ENCODE data around the gene ICAM3.
A peak's percentile ranks its signal among the peaks of the same experiment; 100 is the strongest.
"Not testable (repeated sequence)": the region's sequence is repeated elsewhere in the genome, so short reads cannot be mapped to it uniquely, and the experiment has no call there.

Gene ICAM3

DNA sequence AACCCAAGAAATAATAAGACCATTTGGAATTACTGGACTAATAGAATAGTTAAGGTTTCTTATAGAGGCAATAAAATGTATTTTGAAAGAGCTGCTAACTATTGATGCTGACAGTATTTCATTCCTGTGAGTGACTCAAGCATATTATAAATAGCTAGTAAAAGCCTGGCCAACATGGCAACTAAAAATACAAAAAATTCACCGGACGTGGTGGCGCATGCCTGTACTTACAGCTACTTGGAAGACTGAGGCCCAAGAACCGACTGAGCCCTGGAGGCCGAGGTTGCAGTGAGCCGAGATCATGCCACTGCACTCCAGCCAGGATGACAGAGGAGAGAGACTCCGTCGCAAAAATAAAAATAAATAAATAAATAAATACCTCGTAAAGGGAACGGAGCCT, 5.4 kb upstream of the ICAM3 start:
- DNase-seq (ENCODE audit: low spot score) = no peak

DNA sequence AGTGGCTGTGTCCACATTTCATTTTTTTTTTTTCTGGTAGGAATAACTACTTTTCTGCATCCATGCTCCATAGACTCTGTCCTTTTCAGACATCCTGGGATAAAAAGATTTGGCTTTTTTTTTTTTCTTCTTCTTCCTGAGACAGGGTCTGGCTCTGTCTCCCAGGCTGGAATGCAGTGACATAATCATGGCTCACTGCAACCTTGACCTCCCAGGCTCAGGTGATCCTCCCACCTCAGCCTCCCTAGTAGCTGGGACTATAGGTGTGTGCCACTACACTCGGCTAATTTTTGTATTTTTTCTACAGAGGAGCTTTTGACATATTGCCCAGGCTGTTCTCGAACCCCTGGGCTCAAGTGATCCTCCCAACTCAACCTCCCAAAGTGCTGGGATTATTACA, 4.1 kb upstream of the ICAM3 start:
- DNase-seq (ENCODE audit: low spot score) = no peak

DNA sequence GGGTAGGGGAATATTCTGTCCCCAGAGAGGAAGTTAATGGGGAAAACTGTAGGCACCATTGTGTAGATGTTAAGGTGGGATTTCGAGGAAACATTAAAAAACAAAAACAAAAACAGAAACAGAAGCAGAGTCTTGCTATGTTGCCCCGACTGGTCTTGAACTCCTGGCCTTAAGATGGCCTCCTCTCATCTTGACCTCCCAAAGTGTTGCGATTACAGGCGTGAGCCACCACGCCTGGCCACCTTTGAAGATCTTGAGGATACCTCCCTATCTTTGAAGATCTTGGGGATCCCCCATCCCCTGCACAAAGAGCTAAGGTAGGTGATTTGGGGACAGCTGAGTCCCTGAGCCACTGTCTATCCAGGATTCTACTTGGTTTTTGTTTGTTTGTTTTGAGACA, 553 bp upstream of the ICAM3 start:
- no peak for DNase-seq (ENCODE audit: low spot score)

DNA sequence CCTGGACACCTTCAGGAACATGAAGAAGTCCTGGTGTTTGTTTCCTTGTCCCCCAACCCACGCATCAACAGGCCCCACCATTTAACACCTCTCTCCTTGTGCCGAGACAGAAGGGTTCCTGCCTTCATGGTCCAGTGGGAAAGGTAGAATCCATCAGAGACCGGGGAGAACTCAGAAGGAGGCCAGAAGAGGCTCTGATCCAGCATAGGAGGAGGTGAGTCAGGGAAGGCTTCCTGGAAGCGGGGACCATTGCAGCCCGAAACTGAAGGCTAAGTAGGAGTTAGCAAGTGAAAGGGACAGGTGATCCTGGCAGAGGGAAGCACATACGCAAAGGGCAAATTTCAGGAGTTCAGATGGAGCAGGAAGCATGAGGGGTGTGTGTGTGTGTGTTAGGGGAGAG, 484 bp downstream of the ICAM3 start:
- no peak for DNase-seq (ENCODE audit: low spot score)

DNA sequence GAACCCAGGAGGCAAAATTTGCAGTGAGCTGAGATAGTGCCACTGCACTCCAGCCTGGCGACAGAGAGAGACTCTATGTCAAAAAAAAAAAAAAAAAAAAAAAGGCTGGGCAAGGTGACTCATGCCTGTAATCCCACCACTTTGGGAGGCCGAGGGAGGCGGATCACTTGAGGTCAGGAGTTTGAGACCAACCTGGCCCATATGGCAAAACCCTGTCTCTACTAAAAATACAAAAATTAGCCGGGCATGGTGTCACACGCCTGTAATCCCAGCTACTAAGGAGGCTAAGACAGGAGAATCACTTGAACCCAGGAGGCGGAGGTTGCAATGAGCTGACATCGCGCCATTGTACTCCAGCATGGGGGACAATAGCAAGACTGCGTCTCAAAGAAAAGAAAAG, 2.7 kb downstream of the ICAM3 start:
- DNase-seq (ENCODE audit: low spot score) = not testable (repeated sequence)

DNA sequence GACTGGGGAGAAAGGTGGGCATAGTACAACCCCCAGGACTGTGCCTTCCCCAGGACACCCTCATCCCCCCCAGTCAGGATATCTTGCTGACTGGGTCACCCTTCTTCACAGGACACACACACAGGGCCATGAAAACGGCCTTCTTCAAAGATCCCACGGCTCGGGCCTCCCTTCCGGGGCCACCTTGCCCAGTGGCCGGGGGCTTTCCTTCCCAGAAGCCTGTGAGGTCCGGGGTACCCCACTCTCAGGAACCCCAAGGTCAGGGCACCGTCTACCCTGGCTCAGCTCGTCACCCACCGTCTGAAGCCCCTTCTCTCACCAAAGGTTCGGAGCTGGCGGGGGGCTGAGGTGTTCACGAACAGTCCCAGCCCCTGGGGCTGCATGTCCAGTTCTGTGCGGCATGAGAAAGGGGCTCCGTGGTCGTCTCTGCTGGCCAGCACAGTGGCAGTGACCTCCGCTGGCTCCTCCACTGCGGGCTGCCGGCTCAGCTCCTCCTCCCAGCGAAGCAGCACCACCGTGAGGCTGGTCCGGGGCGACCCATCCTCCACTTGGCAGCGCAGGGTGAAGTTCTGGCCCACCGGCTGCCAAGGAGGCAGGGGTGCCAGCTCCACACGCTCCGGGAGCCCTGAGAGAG, 4.0 kb downstream of the ICAM3 start:
- no peak for DNase-seq (ENCODE audit: low spot score)

DNA sequence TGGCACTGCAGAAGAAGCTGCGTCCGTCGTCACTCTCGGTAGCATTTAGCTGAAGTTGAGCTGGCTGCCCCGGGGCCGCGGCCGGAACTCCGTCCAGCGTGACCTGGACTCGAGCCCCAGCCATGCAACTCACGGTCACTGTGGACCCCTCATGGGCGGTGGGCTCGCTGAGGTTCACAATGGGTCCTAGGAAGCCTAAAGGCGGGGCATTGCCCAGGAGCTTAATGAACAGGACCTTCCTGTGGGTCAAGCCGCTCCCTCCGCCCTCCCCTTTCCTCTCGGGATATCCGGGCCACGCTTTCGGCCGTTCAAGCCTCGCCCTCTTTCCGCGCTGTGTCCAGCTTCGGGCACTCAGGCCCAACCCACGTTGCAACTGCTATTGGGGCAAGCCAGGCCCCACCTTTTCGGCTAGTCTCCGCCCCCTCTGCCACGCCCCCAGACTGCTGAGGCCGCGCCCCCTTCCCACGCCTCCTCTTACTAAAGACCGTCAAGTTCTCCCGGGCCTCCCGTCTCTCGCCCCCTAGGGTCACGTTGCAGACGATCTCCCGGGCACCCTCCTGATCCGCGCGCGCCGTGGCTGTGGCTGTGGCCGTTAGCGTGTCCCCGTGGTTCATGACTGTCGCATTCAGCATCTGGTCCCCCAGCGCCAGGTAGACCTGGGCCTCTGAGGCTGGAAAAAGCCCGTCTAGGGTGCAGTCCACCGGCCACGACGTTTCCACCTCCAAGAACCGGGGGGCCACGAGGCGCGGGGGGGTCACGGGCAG, 4.7 kb downstream of the ICAM3 start:
- peak; percentile 95 for DNase-seq (ENCODE audit: low spot score)

DNA sequence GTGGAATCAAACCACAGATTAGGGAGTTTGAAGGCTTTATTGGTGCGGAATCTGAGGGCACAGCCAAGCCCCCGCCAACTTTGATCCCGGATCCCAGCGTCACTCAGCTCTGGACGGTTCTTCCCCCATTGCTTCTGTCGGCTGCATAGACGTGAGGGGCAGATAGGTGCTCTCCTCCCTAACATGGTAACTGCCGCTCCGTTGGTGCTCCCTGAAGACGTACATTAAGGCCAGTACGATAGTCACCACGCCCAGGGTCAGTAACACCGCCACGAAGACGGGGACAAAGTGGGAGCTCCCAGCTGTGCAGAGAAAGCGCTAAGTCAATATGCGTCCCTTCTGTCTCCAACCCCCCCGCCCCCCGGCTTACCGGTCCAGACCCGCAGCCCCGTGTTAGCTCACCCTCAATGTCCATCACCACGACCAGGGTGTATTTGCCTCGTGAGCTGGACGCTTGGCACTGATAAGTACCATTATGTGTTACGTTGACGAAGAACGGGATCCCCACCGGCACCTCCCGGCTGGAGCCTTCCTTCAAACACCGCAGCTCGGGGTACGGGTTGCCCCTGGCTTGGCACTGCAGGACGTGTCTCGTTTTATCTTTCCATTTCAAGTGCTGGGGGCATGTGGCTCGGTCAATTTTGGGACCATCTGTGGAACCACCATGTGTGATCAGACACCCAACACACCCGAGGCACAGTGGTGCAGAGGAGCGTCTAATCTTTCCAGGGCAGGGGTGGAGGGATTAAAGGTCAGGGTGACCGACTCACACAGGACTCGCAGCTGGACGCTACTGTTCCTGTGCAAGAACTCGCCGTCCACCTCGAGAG, 5.5 kb downstream of the ICAM3 start:
- no peak for DNase-seq (ENCODE audit: low spot score)

DNA sequence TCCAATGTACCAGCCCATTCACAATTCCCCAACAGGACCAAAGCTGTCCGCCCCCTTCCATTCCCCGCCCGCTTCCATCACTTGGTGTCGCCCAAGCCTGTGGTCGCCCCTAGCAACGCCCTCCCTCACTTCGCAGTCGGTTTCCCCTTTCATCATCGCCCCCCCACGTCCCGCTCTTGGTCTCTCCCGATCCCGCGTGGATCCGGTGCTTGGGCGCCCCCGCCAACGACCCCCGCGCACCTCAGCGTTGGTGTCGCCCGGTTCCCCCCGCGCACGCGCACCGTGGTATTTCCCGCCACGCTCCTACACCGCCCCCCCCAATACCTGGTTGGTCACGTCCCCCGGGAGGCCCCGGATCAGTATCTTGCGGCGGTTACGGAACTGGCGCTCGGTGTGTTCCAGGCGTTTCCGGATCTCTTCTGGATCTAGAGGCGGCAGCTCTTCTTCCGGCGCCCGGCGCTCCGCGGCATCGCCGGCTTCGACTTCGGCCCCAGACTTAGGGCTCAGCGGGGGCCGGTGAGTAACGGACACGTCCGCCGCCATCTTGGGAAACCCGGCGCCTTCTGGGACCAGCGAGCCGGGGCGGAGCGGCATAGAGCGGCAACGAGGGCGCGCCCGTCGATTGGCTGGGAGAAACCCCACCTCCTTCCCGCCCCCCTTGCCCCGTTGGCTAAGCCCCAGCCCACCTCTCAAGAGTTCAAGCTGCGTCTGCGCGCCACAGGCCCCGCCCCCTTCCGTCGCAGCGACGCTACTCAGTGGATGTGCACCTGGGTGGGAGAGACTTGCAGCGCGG, 6.3 kb downstream of the ICAM3 start, which contains the start of gene RAVER1:
TSS of gene RAVER1 (minus strand) at position 565 of the 793 bp plus-strand sequence. CDS start at position 543, 22 bp downstream.
- DNase-seq (ENCODE audit: low spot score) = peak; percentile 99

DNA sequence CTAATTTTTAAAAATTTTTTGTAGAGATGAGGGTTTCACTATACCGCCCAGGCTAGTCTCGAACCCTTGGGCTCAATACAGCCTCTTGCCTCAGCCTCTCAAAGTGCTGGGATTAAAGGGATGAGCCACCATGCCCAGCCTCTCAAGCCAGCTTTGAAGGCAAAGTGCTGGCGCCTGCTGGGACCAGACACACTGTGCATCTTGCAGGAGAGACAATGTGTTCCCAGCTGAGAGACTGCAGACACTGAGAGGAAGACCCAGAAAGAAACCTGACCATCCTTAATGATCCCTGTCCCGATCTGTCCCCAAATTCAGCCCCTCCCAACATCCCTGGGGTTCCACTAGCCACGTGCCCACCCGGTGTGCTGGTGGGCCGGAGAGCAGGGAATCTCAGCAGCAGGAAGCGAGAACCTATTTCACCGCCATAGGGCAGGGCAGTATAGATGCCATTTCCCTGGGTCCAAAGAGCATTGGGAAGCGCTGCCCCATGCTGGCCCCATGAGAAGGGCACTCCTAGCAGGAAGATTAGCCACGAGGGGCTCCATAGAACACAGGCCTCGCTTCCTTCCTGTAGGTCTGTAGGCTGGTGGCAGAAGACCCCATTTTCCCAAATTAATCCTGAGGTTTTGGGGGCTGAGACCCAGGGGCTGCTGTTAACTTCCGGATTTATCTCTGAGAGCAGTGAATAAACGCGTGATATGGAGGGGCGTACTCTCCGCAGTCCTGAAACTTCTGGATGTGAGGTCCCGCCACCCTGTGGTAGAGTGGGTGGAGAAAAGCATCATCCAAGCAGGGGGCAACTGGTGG, 7.1 kb downstream of the ICAM3 start:
- peak; percentile 3 for DNase-seq (ENCODE audit: low spot score)

DNA sequence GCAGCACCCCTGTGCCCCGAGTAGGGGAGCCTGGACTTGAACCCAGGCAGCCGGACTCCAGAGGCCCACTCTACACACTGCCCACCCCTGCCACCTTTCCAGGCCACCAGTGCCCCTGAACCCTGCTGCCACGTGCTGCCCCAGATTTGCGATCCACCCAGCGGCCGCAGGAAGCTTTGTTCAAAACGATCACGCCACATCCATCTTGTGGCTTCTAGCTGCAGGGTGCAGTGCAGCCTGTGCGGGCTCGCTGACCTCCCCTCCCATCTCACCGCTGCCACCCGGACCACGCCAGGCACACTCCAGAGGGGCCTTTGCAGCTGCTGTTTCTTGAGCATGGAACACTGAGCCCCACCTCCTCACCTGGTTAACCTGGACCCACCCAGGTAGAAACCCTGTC, 9.9 kb downstream of the ICAM3 start:
- DNase-seq (ENCODE audit: low spot score) = no peak

DNA sequence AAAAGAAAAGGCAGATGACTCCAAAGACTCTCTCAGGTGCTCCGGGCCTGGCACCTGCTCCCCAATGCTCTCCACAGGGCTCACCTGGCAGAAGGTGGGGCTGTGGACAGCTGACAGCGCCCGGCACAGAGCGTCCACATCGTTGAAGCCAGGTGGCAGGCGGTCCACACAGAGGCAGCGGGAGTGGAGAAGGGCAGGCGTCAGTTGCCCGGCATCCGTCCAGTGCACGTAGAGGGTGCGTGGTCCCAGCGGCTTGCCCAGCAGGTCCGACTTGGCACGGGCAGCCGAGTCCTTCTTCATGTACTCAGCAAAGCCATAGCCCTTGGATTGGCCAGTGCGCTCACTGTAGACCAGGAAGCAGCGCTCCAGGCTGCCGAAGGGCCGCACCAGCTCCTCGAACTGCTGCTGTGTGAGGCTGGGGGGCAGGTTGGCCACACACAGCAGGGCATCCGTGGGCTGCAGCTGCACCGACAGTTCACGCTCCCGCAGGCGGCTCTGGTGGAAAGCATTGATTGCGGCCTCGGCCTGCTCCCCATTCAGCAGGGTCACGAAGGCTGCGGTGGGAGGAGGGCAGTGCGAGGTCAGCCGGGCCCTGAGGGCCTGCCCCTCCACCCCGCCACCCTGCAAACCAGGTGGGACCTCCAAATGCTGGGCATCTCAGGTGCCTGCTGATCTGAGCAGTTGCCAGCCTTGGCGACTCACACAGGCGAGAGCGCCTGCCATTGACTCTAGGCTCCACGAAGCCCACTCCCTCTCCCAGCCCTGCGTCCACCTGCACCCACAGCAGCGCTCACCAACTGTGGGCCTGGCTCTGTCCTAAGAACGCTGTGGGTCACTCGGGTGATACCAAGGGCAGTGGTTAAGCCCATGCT, 10.6 kb downstream of the ICAM3 start:
- DNase-seq (ENCODE audit: low spot score) = no peak

DNA sequence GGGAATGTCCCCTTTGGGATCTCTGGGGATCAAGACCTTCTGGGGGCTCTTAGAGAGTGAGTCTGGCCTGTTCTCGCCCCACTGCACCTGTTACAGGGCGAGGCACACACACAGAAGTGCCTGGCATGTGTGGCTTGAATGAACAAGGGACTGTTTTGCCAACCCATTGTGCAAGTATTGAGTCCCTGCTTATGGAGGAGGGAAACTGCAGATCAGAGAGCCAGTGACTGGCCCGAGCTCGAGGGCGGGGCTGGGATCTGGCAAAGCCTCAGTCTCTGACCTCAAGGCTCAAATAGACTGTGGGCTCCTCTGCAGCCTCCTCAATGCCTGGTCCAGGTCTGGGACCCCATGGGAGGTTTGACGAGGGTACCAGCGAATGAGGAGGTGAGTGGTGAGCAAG, 11.6 kb downstream of the ICAM3 start:
- DNase-seq (ENCODE audit: low spot score) = peak; percentile 3

DNA sequence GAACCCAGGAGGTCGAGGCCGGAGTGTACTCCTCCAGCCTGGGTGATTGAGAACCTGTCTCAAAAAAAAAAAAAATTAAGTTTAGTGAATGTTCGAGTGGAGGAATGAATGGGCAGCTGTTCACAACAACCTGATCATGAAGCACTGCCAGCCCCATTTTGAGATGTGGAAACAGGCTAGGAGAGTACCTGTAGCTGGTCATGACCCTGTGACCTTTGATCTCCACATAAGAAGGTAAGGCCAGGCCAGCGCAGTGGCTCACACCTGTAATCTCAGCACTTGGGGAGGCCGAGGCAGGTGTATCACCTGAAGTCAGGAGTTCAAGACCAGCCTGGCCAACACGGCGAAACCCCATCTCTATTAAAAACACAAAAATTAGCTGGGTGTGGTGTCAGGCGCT, 13.7 kb downstream of the ICAM3 start:
- DNase-seq (ENCODE audit: low spot score) = no peak

DNA sequence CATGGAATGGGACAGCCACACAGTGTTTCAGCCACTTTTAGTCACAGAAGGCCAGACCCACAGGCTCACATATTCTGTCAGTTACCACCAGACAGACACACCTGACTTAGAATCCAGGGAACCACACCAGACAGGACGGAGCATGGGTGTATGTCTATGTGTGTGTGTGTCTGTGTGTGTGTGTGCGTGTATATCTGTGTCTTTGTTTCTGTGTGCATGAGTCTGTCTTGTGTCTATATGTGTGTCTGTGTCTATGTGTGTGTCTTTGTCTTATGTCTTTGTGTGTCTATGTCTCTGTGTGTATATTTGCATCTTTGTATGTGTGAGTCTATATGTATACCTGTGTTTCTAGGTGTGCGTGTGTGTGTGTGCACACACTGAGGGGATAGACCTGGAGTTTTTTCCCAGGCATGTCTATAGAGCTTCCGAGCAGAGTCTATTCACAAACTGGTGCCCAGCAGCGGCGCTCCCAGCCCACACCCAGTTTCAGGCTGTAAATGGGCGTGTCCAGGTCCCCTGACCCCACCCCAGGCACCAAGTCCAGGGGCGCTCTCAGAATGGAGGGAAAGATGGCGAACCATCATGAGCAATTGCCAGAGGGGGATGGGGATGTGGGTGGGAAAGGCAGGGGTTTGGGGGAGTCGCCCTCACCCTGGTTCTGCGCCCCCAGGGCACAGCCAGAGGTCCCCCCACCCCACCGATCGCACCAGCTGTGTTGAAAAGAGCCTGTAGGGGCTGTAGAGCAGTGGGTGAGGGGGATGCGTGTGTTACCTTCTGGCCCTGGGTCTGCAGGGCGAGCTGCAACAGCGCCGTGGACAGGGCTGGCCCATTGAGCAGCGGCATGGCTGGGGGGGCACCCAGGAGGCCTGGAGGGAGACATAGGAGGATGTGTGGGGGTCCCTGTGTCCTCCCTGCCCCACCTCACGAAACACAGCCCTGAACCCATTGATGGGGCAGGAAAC, 17.3 kb downstream of the ICAM3 start:
- DNase-seq (ENCODE audit: low spot score) = peak; percentile 4

DNA sequence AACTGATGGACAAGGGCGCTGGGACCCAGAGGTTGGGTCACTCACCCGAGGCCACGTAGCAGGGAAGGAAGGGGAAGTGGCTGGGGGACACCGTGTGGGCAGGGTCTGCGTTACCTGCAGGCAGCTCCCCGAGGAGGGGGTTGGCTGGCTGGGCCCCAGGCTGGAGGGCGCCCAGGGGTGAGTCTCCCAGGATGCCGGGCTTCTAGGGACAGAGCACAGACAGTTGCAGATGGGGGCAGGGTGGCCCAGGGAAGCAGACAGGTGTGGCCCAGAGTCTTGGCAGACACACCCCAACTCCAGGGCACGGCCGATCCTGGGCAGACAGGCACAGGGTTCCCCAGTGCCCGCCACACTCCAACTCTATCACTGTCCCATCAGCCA, 18.0 kb downstream of the ICAM3 start:
- DNase-seq (ENCODE audit: low spot score) = peak; percentile 3

DNA sequence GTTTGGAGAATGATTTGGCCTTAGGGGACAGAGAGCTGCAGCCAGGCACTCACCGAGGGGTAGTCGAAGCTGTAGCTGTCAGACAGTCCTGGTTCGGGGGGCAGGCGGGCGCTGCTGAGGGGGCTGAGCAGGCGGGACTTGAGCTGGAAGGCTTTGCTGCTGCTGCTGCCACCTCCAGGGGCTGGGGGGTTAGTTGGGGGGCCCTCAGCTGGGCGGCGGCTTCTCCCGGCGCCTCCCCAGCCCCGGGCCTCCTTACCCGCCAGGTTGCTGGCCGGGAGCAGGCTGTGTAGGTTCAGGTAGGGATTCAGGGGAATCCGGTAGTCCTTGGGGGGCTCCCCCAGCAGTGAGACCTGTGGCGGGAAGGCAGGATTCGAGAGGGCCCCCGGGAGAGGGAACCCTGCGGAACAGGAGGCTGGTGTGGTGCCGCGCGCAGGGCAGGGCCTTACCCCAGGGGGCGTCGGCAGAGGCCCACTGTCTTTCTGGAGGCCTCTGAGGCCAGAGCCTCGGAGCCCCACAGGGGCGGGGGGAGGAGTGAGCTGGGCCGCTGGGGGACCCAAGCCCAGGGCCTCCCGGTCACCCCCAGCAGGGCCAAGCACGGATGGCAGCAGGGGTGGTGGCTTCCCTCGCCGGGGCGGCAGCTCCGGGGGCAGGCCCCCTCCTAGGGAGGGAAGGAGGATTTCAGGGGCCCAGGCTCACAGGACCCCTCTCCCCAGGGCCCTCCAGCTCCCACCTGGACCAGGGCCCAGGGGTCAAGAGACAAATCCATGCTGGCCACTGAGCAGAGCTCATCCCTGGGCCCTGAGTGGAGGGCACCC, 18.6 kb downstream of the ICAM3 start:
- DNase-seq (ENCODE audit: low spot score) = peak; percentile 8

Data from AG08396 (cell line).